Pancreas (tissue), 10 donors: ENCODE results near the gene ADAM33. TPM values are rescaled to one million over a fixed set of nuclear protein-coding genes. Genes with fewer than 3 reads are reported as not detected.
A peak's percentile ranks its signal among the peaks of the same experiment; 100 is the strongest.

Source experiments
- ATAC-seq, 4 donors: fragments of 200-7000 bp; cut with Tn5 transposase; one replicate each; pipeline versions ENCODE4 v1.8.0 to v1.9.1; 2020; ENCODE audit warnings: mild to moderate bottlenecking in 4 of 4, moderate library complexity in 4 of 4
- DNase-seq, 6 donors: peaks; one replicate each; pipeline ENCODE4 v3.0.0-alpha.2; 2020
- FAIRE-seq: peaks from 2 replicates; lab custom pipeline; 2012; peaks lifted over from hg19 to GRCh38; lab: Jason Lieb, UNC
- H3K27ac ChIP-seq, 4 donors: fragments of 200-600 bp; sonication (generic); 1 replicate in 3 of 4; 2 replicates in 1 of 4; pipeline versions ENCODE4 v1.5.0 to v1.8.0; 2020
- H3K27me3 ChIP-seq, 4 donors: fragments of 200-600 bp; one replicate each; pipeline ENCODE4 v1.8.0; 2021
- H3K36me3 ChIP-seq, 3 donors: fragments of 200-600 bp; sonication (generic) in 1 of 3; one replicate each; pipeline versions ENCODE4 v1.5.0 to v1.8.0; 2020 to 2021
- H3K4me1 ChIP-seq, 3 donors: fragments of 200-600 bp; one replicate each; pipeline ENCODE4 v1.8.0; 2021
- H3K4me3 ChIP-seq, 4 donors: fragments of 200-600 bp; sonication (generic) in 2 of 4; one replicate each; pipeline versions ENCODE4 v1.5.0 to v1.8.0; 2020 to 2021
- H3K9me3 ChIP-seq, 4 donors: fragments of 200-600 bp; one replicate each; pipeline ENCODE4 v1.8.0; 2021
- WGBS, 2 donors: extraction: QIAGEN DNeasy Blood & Tissue Kit; methylation state at CpG; one replicate each; pipeline ENCODE4 v1.1.7; 2013; 5-methylcytosine and 5-hydroxymethylcytosine counted together
- intact Hi-C, 3 donors: fragments of 100-400 bp; cut with DNase I; formaldehyde crosslinking; loops; one replicate each; pipeline versions ENCODE4 v1.11.1 to v1.14.2; 2022
- polyA plus RNA-seq, 2 donors: library from polyadenylated mRNA; stranded (reverse); fragments of 200-250 nt; gene quantifications; one replicate each; pipeline ENCODE4 v1.2.3, GENCODE V29; 2013
- total RNA-seq, 6 donors: library from RNA; stranded (reverse); fragmentation: NEBNext Ultra II Directional in 4 of 6; extraction: Animal tissue kit (Norgen Biotek cat#: 25700) in 4 of 6; gene quantifications; one replicate each; pipeline versions ENCODE4 v1.2.1 to v1.2.4, GENCODE V29; 2021 to 2023
- TF ChIP-seq, protein P1 (sequence below), 4 donors: fragments of 200-600 bp; sonication (generic) in 3 of 4; IDR thresholded peaks; one replicate each; pipeline versions ENCODE4 v1.5.0 to v1.8.0; 2021; ENCODE audit warnings: antibody characterized with exemption in 4 of 4
- donor health status: healthy with polysubstance abuse.
- donor health status: DM: no; HTN: no; CAD: no; lungs with moderate emphysema.
- donor health status: DM: no; HTN: no; CAD: no.
- donor health status: control.
- donor health status: control.
- donor health status: Bipolar disorder and iron deficiency.
- donor health status: DM: yes; HTN: yes; CAD: no.
- donor health status: DM: no; HTN: no; CAD: no.
- donor health status: DM: no; HTN: no; CAD: no.
- donor health status: DM: yes; HTN: yes; CAD: no.

Gene ADAM33
- total and polyA plus RNA-seq, 8 donors, result 0.67 to 20.9 (median 3.1) TPM

DNA sequence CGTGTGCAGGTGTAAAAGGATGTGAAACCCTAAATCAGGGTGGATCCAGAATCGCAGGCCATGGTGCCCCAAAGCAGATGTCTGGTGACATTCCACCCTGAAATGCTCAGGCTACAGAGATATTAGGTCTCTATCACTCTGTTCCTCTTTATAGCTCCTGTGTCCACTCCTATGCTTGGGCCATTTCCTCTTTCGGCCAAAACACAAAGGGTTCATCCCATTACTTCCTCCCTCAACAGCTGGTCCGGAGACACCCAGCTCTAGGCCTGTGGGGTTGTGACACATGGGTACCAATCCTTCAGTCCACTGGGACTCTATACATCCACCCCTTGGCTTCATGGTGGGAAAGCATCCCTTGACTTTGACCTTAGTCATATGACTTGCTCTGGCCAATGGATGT lies 32.3 kb upstream of the ADAM33 start:
- 84 to 85% methylated on average over 4 of the region's 4 CpGs for WGBS, 2 donors
- intact Hi-C loops, result no loop called here
- H3K4me3 ChIP-seq, result no peak overlapping the region
- TF ChIP-seq, protein P1, sequence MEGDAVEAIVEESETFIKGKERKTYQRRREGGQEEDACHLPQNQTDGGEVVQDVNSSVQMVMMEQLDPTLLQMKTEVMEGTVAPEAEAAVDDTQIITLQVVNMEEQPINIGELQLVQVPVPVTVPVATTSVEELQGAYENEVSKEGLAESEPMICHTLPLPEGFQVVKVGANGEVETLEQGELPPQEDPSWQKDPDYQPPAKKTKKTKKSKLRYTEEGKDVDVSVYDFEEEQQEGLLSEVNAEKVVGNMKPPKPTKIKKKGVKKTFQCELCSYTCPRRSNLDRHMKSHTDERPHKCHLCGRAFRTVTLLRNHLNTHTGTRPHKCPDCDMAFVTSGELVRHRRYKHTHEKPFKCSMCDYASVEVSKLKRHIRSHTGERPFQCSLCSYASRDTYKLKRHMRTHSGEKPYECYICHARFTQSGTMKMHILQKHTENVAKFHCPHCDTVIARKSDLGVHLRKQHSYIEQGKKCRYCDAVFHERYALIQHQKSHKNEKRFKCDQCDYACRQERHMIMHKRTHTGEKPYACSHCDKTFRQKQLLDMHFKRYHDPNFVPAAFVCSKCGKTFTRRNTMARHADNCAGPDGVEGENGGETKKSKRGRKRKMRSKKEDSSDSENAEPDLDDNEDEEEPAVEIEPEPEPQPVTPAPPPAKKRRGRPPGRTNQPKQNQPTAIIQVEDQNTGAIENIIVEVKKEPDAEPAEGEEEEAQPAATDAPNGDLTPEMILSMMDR (IDR thresholded peaks at IDR 0.05), result no peak
- H3K27me3 ChIP-seq, result no peaks in the 10 kb centered on the region
- no peaks in the 10 kb centered on the region for H3K4me1 ChIP-seq
- H3K36me3 ChIP-seq, result no peaks in the 10 kb centered on the region
- FAIRE-seq, result no peak
- ATAC-seq, result peak in 2 of 4 donors; percentile 48 to 50
- DNase-seq, result no peak
- no peak overlapping the region for H3K27ac ChIP-seq
- H3K9me3 ChIP-seq, result no peaks in the 10 kb centered on the region

DNA sequence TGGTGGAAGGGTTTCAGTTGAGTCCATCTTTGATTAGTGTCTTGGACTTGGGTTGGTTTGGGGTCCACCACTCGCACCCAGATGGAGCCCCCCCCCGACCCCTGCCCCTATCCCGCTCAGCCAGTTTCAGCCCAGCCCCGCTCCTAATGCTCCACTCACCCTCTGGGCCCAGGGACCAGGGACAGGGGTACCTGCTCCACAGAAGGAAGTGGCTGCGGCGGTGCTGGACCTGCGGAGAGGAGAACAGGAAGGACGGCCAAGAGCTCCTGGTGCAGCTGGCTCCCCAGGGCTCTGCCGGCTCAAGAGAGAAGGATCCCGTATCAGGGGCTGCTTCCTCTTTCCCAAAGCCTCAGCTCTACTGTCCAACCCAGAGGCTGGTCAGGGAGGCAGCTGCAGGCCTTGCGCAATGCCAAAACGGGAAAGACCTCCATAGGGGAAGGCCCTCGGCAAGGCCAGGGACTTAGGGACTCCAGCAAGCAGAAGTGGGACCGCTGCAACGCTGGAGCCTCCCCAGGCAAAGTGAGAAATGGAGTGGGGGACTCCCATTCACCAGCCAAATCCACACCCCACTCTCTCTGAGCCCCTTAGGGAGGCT lies 30.6 kb upstream of the ADAM33 start, which contains the start of gene SIGLEC1:
Gene SIGLEC1, minus strand, starts transcription at position 322 of the 595 bp plus-strand sequence. CDS start 5,472 bp downstream, outside the sequence.
- no peaks in the 10 kb centered on the region for H3K9me3 ChIP-seq
- H3K4me1 ChIP-seq, result no peaks in the 10 kb centered on the region
- ATAC-seq (peak in 3 of 4 donors; percentile 35 to 70 (median 65)), DNase-seq (peak in 2 of 6 donors; percentile 54 to 66), FAIRE-seq (no peak)
- intact Hi-C loops, result no loop called here
- WGBS, 2 donors, result 74 to 80% methylated on average over 15 of the region's 15 CpGs
- H3K36me3 ChIP-seq, result no peaks in the 10 kb centered on the region
- no peaks in the 10 kb centered on the region for H3K27me3 ChIP-seq
- TF ChIP-seq, protein P1 (IDR thresholded peaks at IDR 0.05), result no peak
- H3K27ac ChIP-seq, result no peak within 1 kb of the TSS
- H3K4me3 ChIP-seq, result no peak within 1 kb of the TSS

DNA sequence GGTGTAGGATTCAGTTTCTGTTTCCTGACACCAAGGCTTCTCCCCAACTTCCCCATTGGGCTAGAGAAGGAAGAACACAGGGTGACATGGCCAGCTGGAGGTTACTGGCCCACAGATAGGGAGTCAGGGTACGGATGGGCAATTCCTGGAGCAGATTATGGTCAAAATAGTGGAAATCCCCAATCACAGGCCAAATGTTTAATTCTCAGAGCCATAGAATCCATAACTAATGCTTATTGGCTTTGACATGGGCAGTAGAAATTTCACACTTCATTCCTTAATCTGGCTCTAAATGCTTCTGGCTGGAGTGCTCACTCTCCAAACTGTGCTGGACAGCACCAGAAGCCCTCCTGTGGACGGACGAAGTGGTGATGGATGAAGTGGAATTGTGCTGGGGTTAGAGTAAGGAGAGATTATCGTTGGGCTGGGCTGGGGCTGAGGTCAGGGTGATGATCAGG lies 29.7 kb upstream of the ADAM33 start:
- intact Hi-C loops, result no loop called here
- H3K27ac ChIP-seq, result no peak overlapping the region
- no peaks in the 10 kb centered on the region for H3K36me3 ChIP-seq
- FAIRE-seq, result no peak
- no peak for DNase-seq
- no peaks in the 10 kb centered on the region for H3K27me3 ChIP-seq
- no peaks in the 10 kb centered on the region for H3K9me3 ChIP-seq
- peak in 2 of 4 donors; percentile 26 to 29 for ATAC-seq
- no peak overlapping the region for H3K4me3 ChIP-seq
- H3K4me1 ChIP-seq, result no peaks in the 10 kb centered on the region
- 63 to 79% methylated on average over 4 of the region's 4 CpGs for WGBS, 2 donors
- TF ChIP-seq, protein P1 (IDR thresholded peaks at IDR 0.05), result no peak

DNA sequence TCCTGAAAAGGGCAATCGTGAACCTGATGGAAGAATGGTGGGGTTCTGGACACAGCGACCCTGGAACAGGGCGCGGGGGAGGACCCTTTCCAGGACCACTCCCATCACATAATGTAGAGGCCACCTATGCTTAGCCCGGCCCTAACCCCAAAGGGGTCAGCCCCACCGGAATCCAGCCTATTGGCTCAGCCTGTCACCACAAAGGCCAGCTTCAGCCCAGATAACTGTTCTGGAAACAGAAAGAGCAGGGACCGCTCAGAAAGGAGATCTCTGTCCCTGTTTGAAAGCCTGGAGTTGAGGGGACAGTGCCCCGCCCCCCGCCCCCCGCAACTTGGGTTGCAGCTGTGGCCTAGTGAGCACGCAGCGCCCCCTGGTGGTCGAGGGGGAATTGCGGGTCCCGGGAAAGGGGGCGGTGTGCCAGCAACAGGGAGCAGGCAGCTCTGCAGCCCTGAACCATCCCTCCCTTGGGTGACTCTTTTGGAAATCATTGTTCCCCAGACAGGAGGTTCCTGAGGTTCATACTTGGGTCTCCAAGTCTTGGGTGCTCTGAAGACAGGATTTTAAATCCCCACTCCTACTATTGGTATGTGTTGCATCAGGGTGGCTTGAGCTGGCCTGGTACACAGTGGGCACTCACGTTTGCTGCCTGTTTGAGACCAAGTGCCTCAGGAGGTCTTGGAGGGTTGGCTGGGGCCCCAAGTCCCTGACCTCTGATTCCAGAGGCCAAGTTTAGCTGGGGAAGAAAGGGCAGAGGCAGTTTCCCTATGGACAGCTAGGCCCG lies 29.1 kb upstream of the ADAM33 start:
- DNase-seq (peak in 5 of 6 donors; percentile 22 to 92 (median 73)), ATAC-seq (peak; percentile 50 to 78 (median 72)), FAIRE-seq (no peak)
- H3K27me3 ChIP-seq, result no peaks in the 10 kb centered on the region
- TF ChIP-seq, protein P1 (IDR thresholded peaks at IDR 0.05), result peak; percentile 76 to 95 (median 94)
- intact Hi-C loops, result no loop called here
- WGBS, 2 donors, result 32 to 33% methylated on average over 18 of the region's 18 CpGs
- H3K27ac ChIP-seq, result no peak overlapping the region
- no peaks in the 10 kb centered on the region for H3K36me3 ChIP-seq
- H3K4me1 ChIP-seq, result no peaks in the 10 kb centered on the region
- no peak overlapping the region for H3K4me3 ChIP-seq
- no peaks in the 10 kb centered on the region for H3K9me3 ChIP-seq
